Esophagus squamous epithelium (tissue), 4 donors: ENCODE results near the gene TMEM72.

ENCODE experiments used
- POLR2A ChIP-seq, 4 donors: fragments of 450-650 bp; IDR thresholded peaks; one replicate each; pipeline ENCODE4 v1.6.1; 2017; ENCODE audit warnings: antibody characterized with exemption in 4 of 4, mild to moderate bottlenecking in 4 of 4, moderate library complexity in 3 of 4
- TF ChIP-seq, protein P1 (sequence below), 6 experiments: fragments of 450-650 bp in 4 of 6; fragments of 200-600 bp in 2 of 6; sonication (generic) in 2 of 6; IDR thresholded peaks; one replicate each; pipeline ENCODE4 v1.5.1; 2016 to 2019; ENCODE audit warnings: antibody characterized with exemption in 6 of 6, mild to moderate bottlenecking in 4 of 6, moderate library complexity in 4 of 6

DNA sequence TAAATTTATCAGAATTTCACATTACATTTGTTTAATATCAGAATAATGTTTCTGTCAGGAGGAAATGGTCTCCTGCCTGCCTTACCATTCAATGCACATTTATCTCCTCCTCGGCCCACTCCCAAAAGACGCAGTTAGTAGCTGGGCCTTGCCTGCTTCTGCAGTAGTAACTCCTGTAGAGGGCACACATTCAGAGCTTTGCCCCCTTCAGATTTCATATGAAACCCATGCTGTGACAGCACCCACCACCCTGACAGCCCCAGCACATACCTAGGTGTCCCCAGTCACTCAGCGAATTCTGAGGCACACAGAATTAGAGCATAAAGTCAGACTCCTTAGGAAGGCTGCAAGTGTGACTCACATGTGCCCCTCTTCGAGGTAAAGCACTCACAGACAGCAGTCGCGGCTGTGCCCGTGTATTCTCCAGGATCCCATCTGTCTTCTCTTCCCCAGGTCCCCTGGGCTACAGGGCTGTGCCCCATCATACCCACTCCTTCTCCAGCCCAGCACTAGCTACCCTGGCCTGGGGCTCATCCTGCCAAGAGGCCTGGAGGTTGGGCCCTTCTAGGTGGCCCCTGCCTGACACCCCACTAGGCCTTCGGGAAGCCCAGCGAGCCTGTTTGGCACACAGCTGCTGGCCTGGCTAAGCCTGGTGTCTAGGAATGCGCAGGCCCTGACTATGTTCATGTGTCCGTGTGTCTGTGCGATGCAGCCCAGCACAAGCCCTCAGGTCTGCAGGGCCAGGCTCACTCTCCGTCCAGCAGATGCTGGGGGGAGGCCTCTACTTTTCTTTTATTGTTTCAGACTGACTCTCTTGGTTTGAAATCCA is 72.1 kb downstream of the TMEM72 start:
- TF ChIP-seq, protein P1, sequence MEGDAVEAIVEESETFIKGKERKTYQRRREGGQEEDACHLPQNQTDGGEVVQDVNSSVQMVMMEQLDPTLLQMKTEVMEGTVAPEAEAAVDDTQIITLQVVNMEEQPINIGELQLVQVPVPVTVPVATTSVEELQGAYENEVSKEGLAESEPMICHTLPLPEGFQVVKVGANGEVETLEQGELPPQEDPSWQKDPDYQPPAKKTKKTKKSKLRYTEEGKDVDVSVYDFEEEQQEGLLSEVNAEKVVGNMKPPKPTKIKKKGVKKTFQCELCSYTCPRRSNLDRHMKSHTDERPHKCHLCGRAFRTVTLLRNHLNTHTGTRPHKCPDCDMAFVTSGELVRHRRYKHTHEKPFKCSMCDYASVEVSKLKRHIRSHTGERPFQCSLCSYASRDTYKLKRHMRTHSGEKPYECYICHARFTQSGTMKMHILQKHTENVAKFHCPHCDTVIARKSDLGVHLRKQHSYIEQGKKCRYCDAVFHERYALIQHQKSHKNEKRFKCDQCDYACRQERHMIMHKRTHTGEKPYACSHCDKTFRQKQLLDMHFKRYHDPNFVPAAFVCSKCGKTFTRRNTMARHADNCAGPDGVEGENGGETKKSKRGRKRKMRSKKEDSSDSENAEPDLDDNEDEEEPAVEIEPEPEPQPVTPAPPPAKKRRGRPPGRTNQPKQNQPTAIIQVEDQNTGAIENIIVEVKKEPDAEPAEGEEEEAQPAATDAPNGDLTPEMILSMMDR (IDR thresholded peaks at IDR 0.05), result no peak
- no peak for TF ChIP-seq POLR2A (IDR thresholded peaks at IDR 0.05)
